UCSD-AML1 (cell line): Measurements from ENCODE around the gene NALCN.

Experiments
- DNase-seq: peaks from one replicate; lab custom pipeline; 2025; ENCODE audit not compliant: unreplicated experiment; lab: John Stamatoyannopoulos, UW

The NALCN gene

DNA sequence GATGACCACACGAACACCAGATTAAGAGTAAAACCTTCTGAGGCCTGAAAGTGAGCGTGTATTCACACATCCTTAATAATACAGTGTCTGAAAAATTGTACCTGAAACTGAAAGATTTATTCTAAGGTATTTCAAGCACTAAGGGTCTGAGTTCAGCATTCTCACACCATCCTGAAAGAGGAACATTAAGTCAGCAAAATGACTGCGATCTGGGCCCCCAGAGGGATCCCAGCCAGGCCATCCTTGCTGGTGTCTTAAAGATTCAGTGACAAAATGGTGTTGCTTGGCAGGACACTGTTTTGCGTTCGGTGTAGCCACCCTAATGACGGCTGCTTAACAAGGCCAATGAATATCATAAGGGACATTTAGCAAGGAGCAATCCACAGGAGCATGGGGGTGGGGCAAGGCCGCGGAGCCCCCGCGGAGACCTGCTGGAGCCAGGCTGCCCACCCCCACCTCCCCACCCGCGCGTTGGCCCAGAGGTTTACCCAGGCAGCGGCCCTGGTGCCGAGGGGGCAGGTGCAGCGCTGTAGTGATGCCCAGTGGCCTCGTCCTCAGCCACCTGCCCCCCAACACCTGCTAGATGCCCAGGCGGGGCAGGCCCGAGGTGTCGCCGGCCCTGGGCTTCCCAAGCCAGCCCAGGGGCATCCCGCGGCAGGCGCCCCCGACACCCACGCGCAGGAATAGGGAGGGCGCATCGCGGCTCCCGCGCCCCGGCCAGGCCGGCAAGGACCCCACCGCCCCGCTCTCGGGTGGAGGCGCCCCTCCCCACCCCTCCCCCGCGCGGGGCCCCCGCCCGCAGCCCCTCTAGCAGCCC lies 742 bp downstream of the NALCN start:
- no peak for DNase-seq

DNA sequence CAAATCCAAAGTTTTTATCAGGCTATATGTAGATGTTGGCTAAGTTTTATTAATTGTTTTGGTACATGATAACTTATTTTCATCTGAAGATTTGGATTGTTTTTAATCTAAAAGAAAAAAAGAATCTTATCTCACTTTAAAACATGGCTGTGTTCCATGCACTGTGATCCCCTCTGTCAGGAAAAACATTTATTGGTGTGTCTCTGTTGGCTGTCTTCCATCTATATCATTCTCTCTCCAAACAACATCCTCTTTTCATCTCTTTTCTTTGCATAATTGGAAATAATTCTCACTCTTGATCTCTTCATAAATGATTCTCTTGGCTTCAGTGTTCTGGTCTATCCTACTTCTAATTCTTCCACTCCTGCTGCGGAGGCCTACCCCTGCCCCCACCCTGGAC lies 4.2 kb downstream of the NALCN start:
- DNase-seq, result no peak

DNA sequence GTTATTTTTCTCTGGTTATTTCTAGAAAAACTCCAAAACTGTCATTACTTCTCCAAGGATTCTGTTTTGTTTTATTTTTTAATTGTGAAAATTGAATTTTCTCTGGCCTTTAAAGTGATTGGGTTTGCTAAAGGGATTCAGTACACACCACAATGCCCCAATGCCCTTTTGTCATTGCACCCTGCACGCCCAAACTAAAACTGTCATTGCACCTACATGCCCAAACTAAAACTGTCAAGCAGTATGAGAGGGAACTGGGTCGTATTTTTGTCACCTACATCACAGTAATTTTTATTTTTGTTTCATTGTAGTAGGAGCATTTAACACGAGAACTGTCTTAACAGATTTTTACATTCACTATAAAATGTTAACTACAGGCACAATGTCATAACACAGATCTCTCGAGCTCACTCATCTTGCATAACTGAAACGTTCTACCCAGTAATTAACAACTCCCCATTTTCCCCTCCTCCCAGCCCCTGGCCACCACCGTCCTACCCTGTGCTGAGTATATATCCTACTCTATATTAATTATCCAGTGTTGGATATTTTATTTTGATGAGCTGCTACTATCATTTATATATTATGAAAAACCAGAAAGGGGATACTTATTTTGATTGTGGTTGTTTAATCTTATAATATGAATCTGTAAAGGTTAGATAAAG lies 7.2 kb downstream of the NALCN start:
- DNase-seq, result no peak

GRCh38 chr13:101408154-101408553 lies 8.2 kb downstream of the NALCN start:
- DNase-seq, result no peak

- DNase-seq, result no peak
Measured at GRCh38 chr13:101406791-101407190, 9.5 kb downstream of the NALCN start.

- no peak for DNase-seq
Measured at GRCh38 chr13:101401196-101401595, 15.1 kb downstream of the NALCN start.

DNA sequence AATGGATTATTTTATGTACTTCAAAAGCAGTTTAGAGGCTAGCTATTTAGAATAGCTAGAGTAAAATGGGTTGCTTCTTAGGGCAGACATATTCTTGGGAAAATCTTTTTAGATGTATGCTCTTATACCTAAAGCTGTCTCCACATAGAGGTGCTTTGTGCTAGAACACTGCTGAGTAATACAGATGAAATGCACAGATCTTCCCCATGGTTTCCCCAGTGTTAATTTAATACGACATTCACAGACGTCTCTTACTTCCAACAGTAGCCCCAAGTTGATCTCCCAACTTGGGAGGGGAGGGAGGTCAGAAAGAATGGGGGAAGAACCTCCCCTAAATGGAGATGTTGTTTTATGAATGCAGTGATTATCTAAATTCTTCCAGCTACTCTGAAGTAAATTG lies 16.9 kb downstream of the NALCN start:
- DNase-seq, result no peak

- DNase-seq, result no peak
Measured at GRCh38 chr13:101398920-101399319, 17.4 kb downstream of the NALCN start.

GRCh38 chr13:101398191-101398590 lies 18.1 kb downstream of the NALCN start:
- no peak for DNase-seq

- DNase-seq, result no peak
Measured at GRCh38 chr13:101397742-101398141, 18.6 kb downstream of the NALCN start.

DNA sequence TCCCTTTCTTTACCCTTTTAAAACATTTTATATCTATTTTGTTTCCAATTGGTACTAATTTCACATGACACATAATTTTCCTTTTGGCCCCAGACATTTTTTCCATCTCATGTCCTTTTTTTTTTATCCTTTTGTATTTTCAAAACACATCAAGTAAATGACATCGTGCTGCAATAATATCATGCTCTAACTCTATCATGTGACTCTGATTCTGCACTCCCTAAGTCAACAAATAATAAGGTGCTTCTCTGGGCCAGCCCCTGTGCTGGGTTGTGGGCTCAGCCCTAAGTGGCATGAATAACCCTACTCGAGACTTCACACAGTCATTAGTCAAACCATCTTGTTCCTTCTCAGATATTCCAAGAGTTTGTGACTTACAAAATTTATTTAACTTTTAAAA lies 21.7 kb downstream of the NALCN start:
- DNase-seq, result no peak

- DNase-seq, result no peak
Measured at GRCh38 chr13:101393140-101393539, 23.2 kb downstream of the NALCN start.

DNA sequence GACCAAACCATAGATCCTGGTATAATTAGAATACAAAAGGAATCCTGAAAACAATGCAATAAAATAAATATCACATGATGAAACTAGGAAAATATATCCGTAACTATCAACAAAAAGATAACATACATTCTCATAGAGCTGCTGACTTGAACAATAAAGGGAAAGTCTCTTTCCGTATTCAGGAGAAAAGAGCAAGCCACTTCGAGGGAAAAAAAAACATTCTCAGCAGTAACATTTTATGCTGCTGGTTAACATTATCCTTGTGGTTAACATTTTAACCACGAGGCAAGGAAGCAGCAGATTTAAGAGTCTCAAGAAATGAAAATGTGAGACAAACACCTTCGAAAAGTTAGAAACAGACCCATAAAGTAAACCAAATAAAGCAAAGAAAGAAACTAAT lies 25.8 kb downstream of the NALCN start:
- DNase-seq, result no peak

DNA sequence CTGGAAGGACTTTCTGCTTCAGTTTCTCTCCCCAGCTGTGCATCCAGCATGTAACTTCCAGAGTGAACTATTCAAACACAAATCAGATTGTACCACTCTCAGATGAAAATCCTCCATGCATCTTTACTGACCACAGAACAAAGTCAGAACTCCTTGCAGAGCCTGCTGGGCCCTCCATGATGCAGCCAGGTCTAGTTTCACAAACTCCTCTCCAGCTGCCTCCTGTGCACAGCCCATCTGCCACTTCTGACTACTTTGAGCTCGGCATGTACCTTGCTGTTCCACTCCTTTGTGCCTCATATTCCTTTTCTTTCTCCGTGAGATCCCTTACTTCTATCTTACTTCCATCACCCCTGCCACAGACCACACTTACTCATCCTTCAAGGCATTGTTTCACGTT lies 31.4 kb downstream of the NALCN start:
- no peak for DNase-seq

- DNase-seq, result no peak
Measured at GRCh38 chr13:101383595-101383994, 32.7 kb downstream of the NALCN start.

DNA sequence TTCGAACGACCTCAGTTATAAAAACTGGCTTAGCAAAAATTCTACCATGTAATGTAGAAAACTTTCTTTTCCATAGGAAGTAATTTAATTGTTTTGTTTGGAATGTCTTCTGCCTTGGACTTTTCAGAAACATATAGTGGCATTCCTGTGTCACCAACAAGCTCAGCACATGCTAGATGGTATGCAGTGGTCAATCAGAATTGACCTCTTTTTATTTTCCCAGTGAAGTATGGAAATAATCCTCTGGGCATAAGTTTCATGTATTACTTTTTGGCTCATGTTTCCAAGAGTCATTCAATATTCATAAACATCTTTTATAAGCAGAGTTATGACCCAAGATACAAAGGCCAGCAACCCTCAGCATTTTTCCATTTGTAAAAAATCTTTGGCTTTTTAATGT lies 33.6 kb downstream of the NALCN start:
- DNase-seq, result no peak

- no peak for DNase-seq
Measured at GRCh38 chr13:101382086-101382485, 34.2 kb downstream of the NALCN start.

DNA sequence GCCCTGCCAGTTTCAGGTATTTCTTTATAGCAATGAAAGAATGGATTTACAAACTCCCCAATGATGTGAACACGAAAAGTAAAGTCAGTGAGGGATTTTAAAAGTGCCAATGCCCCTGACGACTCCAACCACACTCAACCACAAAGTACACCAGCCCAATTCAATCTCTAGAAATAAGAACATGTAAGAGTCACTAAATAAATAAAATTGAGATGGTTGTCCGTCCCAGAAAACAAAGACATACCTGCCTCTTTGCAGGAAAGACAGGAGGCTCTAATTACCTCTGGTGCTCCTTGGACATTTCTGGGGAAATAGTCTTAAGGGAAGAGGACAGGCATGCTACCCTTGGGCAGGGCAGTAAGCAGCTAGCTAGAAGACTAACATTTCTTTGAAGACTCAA lies 55.8 kb downstream of the NALCN start:
- DNase-seq, result no peak

DNA sequence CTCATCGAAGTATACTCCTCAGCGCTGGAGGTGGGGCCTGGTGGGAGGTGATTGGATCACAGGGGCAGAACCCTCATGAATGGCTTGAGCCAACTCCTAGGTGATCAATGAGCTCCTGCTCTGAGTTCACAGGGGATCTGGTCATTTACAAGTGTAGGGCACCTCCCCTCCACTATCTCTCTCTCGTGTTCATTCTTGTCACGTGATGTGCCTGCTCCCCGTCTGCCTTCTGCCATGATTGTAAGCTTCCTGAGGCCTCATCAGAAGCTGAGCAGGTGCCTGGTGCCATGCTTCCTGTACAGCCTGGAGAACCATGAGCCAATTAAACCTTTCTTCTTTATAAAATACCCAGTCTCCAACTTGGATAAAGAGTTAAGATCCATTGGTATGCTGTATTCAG lies 61.4 kb downstream of the NALCN start:
- DNase-seq, result no peak

GRCh38 chr13:101346942-101347728 lies 69.2 kb downstream of the NALCN start:
- DNase-seq, result no peak

GRCh38 chr13:101346161-101346560 lies 70.1 kb downstream of the NALCN start:
- DNase-seq, result no peak
